GM20431 (cell line): ENCODE results near the gene TMEM126A.

Experiments used
- in situ Hi-C: fragments of 300-500 bp; cut with MseI, MboI; formaldehyde crosslinking; loops from one replicate; pipeline ENCODE4 v1.15.0; 2020; ENCODE audit warnings: low sequenced_read_pairs; ENCODE audit not compliant: unreplicated experiment

Gene TMEM126A

DNA sequence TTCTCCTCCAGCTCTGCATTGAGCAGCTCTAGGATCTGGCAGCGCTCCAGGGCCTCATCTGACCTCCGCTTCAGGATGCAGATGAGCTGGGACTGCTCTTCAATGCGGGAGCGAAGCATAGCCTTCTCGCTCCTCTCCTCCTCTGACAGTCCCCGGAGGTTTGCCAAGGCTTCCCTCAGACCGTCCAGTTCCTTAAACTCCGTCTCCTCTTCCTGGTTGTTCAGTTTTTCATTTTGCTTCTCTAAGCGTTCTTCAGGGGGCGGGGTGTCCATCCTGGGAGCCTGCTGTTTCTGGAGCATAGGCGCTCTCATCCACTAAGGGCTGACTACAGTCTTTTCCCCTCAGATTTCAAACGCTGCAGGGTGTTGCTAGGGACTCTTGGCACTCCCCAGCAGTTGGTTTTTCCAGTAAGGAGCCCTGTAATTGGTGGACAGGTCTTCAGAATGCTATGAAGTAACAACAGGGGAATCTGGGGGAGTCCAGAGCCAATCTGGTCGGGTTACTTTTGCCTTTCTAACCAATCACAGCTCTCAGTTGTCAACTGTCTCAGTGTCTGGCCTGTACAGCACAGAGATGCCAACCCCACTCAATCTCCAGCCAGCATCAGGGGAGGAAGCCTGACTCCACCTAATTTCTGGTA, 38.2 kb downstream of the TMEM126A start, which contains the start of gene CCDC89:
TSS of gene CCDC89 (minus strand) at position 376 of the 640 bp plus-strand sequence. CDS start at position 311, 65 bp downstream.
- in situ Hi-C loops = no loop called here

DNA sequence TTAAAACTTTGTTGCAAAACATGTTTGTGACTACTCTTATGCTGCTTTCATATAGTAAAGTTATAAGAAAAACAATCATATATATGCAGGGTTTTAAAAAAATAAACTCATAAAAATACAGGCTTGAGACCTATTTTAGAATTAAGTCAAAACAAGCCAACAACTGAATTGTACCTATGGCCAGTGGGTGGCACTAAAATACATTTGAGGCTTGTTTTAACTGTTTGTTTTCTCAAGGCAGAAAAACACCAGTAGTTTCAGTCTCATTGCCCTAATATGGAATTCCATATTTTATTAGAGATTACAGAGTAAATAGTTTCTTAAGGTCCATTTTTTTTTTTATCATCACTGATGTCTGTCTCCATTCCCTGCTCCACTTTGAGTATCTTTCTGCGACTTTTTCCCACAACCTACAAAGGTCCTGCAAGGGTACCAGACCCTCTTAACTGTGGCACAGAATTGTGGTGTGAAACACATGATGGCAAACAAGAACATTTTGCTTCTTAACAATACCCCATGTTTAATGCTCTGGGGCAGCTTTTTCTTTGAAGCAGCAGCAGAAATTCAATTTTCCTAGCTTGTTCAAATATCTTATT, 46.7 kb downstream of the TMEM126A start:
- in situ Hi-C loops = no loop called here

DNA sequence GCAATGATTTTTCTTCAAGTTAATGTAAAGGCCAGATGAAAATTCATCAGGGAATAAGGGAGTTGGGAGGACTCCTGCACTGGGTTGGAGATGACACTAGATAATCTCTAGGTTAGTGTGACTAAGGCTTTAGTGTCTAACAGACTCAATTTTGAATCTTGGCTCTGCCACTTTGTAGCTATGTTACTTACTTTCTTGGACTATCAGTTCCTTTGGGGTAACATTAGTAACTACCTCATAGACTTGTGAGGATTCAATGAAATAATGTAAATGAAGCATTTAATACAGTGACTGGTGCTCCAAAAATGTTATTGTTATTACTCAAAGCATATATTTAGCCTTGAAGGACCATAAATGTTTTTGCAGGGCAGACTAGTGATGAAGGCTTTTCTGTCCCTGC, 47.8 kb downstream of the TMEM126A start:
- in situ Hi-C loops = no loop called here

DNA sequence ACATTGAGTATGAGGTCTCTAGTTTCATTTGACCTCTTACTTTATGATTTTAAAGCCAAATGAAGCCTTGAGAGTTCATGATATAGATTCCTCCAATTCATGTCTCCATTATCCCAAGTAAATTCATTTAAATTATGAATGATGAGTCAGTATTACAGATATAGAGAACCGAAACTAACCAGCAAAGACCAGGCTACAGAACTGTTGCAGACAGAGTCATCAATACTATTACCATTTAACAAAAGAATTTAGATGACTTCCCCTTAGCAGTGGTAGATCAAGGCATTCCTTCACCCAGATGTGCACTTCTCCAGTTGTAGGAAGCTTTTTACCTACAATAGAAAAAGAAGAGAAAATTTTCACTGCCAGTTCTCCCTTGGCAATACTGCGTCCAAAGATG, 50.0 kb downstream of the TMEM126A start:
- in situ Hi-C loops = no loop called here

DNA sequence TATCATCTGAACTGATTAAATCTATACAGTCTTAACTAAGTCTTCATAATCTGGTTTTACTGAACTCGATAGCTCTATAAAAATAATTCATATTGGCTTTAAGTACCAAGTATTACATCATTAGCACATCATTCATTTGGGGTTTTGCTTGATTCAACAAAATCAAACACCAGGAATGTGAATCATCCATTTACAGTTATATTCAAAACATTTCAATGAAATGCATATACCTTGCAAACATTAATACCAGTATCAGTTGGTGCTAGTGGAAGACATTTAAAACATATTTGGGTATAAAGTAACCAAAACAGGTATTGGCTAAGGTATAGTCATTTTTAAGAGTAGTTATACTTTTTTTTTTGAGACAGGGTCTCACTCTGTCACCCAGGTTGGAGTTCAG, 50.4 kb downstream of the TMEM126A start:
- in situ Hi-C loops = no loop called here

DNA sequence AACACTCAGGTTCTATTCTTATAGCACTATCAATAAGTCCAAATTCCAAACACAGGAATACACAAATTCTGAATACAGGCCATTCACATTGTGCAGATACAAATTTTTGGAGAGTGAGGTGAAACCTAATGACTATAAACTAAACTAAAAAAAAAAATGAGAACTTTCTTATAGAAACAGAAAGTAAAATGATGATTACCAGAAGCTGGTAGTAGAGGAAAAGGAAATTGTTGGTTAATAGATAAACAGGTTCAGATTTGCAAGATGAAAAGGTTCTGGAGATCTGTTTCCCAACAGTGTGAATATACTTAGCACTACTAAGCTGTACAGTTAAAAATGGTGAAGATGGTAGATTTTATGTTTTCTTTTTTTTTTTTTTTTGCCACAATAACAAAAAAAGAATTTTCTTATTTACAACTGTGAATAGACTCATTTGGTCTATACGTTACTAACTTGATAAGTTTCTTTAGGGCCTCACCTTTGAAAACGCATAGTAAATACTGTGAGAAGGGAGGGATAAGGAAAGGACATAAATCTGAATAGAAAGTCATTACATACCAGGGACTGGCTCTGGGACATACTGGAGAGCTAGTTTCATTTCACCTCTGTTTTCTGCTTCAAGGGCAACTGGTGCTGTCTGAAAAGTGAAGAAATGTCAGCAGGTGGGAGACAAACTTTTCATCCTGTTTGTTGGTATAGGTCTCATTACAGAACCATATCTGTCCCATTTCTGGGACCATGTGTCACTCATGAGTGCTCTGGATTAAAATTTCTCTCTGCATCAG, 52.4 kb downstream of the TMEM126A start:
- in situ Hi-C loops = no loop called here

DNA sequence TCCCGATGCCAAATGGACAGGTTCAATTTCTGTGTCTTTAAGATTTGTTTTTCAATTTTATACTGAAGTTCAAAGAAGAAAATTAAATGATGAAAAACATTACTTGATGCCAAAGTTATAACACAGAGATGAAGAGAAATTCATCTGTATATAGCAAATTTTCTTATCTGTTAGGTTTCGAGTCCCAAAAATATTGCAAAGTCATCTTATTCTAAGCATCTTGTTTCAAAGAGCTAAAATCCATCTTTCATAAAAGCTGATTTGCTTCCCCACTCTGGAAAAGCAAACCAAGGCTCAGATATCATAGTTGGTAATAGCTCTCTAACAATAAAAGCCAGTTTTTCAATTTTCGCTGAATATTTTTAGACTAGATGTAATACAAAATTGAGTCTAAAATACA, 57.2 kb downstream of the TMEM126A start:
- in situ Hi-C loops = no loop called here

DNA sequence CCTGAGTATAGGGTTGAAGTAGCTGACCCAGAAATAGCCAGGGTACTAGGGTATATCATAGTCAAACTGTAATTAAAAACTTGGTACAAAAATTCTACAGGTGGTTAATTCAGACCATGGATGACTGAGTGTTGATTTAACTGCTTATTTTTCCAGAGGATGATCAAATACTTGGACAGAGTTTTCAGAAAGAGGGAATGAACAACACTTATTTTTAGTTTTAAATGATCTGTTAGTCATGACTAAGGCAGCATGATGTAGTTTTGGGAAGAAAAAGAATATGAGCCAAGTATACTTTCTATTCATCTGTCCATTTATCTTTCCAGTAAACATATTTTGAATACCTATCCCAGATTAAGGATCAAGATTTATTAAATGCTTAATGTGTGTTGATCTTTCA, 58.0 kb downstream of the TMEM126A start:
- in situ Hi-C loops = no loop called here
